H9 (cell line): ENCODE measurements around the gene MAD2L1. TPM values are rescaled to one million over a fixed set of nuclear protein-coding genes. Genes with fewer than 3 reads are reported as not detected.

Experiments
- DNase-seq: peaks from one replicate; pipeline ENCODE4 v3.0.0-alpha.2; 2017
- H2AFZ ChIP-seq: one replicate; pipeline ENCODE4 v1.6.1; 2013; ENCODE audit warnings: mild to moderate bottlenecking, low read length, control low read depth, moderate library complexity
- H2AK5ac ChIP-seq: 2 replicates; pipeline ENCODE4 v1.6.1; 2013; ENCODE audit warnings: low read length, control low read depth, mixed read lengths; ENCODE audit not compliant: insufficient read length
- H2BK120ac ChIP-seq: one replicate; pipeline ENCODE4 v1.6.1; 2013; ENCODE audit warnings: low read depth, mild to moderate bottlenecking, low read length, control low read depth, inconsistent platforms; ENCODE audit not compliant: poor library complexity, severe bottlenecking
- H2BK12ac ChIP-seq: 2 replicates; pipeline ENCODE4 v1.6.1; 2013; ENCODE audit warnings: low read length, control low read depth, mixed read lengths, low read depth; ENCODE audit not compliant: insufficient read length
- H2BK15ac ChIP-seq: 2 replicates; pipeline ENCODE4 v1.6.1; 2013; ENCODE audit warnings: low read depth, low read length, control low read depth
- H2BK20ac ChIP-seq: one replicate; pipeline ENCODE4 v1.6.1; 2013; ENCODE audit warnings: low read depth, mild to moderate bottlenecking, low read length, control low read depth, inconsistent platforms; ENCODE audit not compliant: poor library complexity, severe bottlenecking
- H2BK5ac ChIP-seq: 2 replicates; pipeline ENCODE4 v1.6.1; 2013; ENCODE audit warnings: low read length, control low read depth, mixed read lengths; ENCODE audit not compliant: insufficient read length
- H3K14ac ChIP-seq: 2 replicates; pipeline ENCODE4 v1.6.1; 2013; ENCODE audit warnings: low read length, control low read depth; ENCODE audit not compliant: insufficient read depth
- H3K18ac ChIP-seq: 2 replicates; pipeline ENCODE4 v1.6.1; 2013; ENCODE audit warnings: low read depth, mild to moderate bottlenecking, mixed read lengths, low read length, control low read depth; ENCODE audit not compliant: insufficient read length
- H3K23ac ChIP-seq: 2 replicates; pipeline ENCODE4 v1.6.1; 2013; ENCODE audit warnings: low read length, control low read depth, mixed read lengths, low read depth; ENCODE audit not compliant: insufficient read length
- H3K23me2 ChIP-seq: 2 replicates; pipeline ENCODE4 v1.6.1; 2013; ENCODE audit warnings: low read depth, mild to moderate bottlenecking, mixed read lengths, low read length, control low read depth; ENCODE audit not compliant: insufficient read length, poor library complexity, severe bottlenecking
- H3K27ac ChIP-seq: 2 replicates; pipeline ENCODE4 v1.5.1; 2013; ENCODE audit warnings: low read length, control low read depth, mixed read lengths, low read depth; ENCODE audit not compliant: insufficient read length
- H3K27me3 ChIP-seq: 2 replicates; pipeline ENCODE4 v1.6.1; 2013; ENCODE audit warnings: low read length, control low read depth, inconsistent platforms; ENCODE audit not compliant: insufficient read depth
- H3K4ac ChIP-seq: 2 replicates; pipeline ENCODE4 v1.6.1; 2013; ENCODE audit warnings: low read depth, mild to moderate bottlenecking, control low read depth, inconsistent platforms, low read length, moderate library complexity
- H3K4me1 ChIP-seq: 2 replicates; pipeline ENCODE4 v1.6.1; 2013; ENCODE audit warnings: low read length, control low read depth, inconsistent platforms; ENCODE audit not compliant: insufficient read depth
- H3K4me2 ChIP-seq: 2 replicates; pipeline ENCODE4 v1.6.1; 2013; ENCODE audit warnings: low read length, control low read depth, mixed read lengths; ENCODE audit not compliant: insufficient read length, insufficient read depth
- H3K56ac ChIP-seq: 2 replicates; pipeline ENCODE4 v1.6.1; 2013; ENCODE audit warnings: low read depth, mild to moderate bottlenecking, mixed read lengths, low read length, control low read depth; ENCODE audit not compliant: insufficient read length
- H3K79me1 ChIP-seq: 2 replicates; pipeline ENCODE4 v1.6.1; 2013; ENCODE audit warnings: low read depth, mild to moderate bottlenecking, moderate library complexity, low read length, control low read depth, inconsistent platforms; ENCODE audit not compliant: insufficient read depth, poor library complexity, severe bottlenecking
- H3K79me2 ChIP-seq: 2 replicates; pipeline ENCODE4 v1.6.1; 2013; ENCODE audit warnings: low read length, control low read depth, inconsistent platforms; ENCODE audit not compliant: insufficient read depth
- H3K9ac ChIP-seq: 2 replicates; pipeline ENCODE4 v1.6.1; 2013; ENCODE audit warnings: low read length, control low read depth, mixed read lengths; ENCODE audit not compliant: insufficient read length; ENCODE audit errors: extremely low read depth
- H3K9me3 ChIP-seq: one replicate; pipeline ENCODE4 v1.6.1; 2013; ENCODE audit warnings: low read depth, low read length, inconsistent platforms; ENCODE audit not compliant: control insufficient read depth
- H3T11ph ChIP-seq: one replicate; pipeline ENCODE4 v1.6.1; 2013; ENCODE audit warnings: mild to moderate bottlenecking, low read length, control low read depth, inconsistent platforms
- H4K20me1 ChIP-seq: one replicate; pipeline ENCODE4 v1.6.1; 2013; ENCODE audit not compliant: control insufficient read depth, insufficient read length, insufficient read depth
- H4K5ac ChIP-seq: 2 replicates; pipeline ENCODE4 v1.6.1; 2013; ENCODE audit warnings: low read depth, mild to moderate bottlenecking, mixed read lengths, low read length, control low read depth; ENCODE audit not compliant: insufficient read length
- H4K8ac ChIP-seq: replicated peaks from 2 replicates; pipeline ENCODE4 v1.6.1; 2013; ENCODE audit warnings: low read length, control low read depth, mixed read lengths, low read depth; ENCODE audit not compliant: insufficient read length
- H4K91ac ChIP-seq: 2 replicates; pipeline ENCODE4 v1.6.1; 2013; ENCODE audit warnings: low read depth, mild to moderate bottlenecking, moderate library complexity, mixed read lengths, low read length, control low read depth; ENCODE audit not compliant: insufficient read length
- H3K27ac Mint-ChIP-seq, 3 experiments: 2 replicates in 2 of 3; 3 replicates in 1 of 3; pipeline ENCODE4 v1.8.0; 2020 to 2021; ENCODE audit warnings: mixed read lengths in 3 of 3, mild to moderate bottlenecking in 1 of 3, moderate library complexity in 1 of 3
- H3K27me3 Mint-ChIP-seq: 2 replicates; pipeline ENCODE4 v1.8.0; 2021; ENCODE audit warnings: low read depth, mild to moderate bottlenecking, moderate library complexity, mixed read lengths
- H3K36me3 Mint-ChIP-seq, 3 experiments: 2 replicates in 2 of 3; 3 replicates in 1 of 3; pipeline ENCODE4 v1.8.0; 2020 to 2021; ENCODE audit warnings: low read depth in 3 of 3, mixed read lengths in 3 of 3; ENCODE audit not compliant: insufficient read depth in 1 of 3
- H3K4me1 Mint-ChIP-seq, 2 experiments: 2 replicates each; pipeline ENCODE4 v1.8.0; 2020; ENCODE audit warnings: mixed read lengths in 2 of 2
- H3K4me3 Mint-ChIP-seq, 2 experiments: 2 replicates in 1 of 2; 3 replicates in 1 of 2; pipeline ENCODE4 v1.8.0; 2020 to 2021; ENCODE audit warnings: mild to moderate bottlenecking in 2 of 2, mixed read lengths in 2 of 2, moderate library complexity in 1 of 2
- H3K9me3 Mint-ChIP-seq, 2 experiments: 2 replicates in 1 of 2; 3 replicates in 1 of 2; pipeline ENCODE4 v1.8.0; 2020; ENCODE audit warnings: mild to moderate bottlenecking in 2 of 2, mixed read lengths in 2 of 2, moderate library complexity in 1 of 2
- CTCF ChIP-seq: fragments of 200-600 bp; sonication (generic); conservative IDR thresholded peaks from 3 replicates; pipeline ENCODE4 v1.8.0; 2021; ENCODE audit warnings: antibody characterized with exemption, mild to moderate bottlenecking
- WGBS: extraction: QIAGEN DNeasy Blood & Tissue Kit; methylation state at CpG from one replicate; pipeline ENCODE4 v1.1.7; 2013; ENCODE audit warnings: missing lambda C conversion rate, low lambda C conversion rate, mixed read lengths; ENCODE audit not compliant: insufficient read length; ENCODE audit errors: extremely low coverage; 5-methylcytosine and 5-hydroxymethylcytosine counted together
- total RNA-seq: library from RNA; stranded (reverse); gene quantifications from 2 replicates; pipeline ENCODE4 v1.2.1, GENCODE V29; 2021

Gene MAD2L1
- total RNA-seq, 1 experiment from 2014 or later = 87.2 TPM

DNA sequence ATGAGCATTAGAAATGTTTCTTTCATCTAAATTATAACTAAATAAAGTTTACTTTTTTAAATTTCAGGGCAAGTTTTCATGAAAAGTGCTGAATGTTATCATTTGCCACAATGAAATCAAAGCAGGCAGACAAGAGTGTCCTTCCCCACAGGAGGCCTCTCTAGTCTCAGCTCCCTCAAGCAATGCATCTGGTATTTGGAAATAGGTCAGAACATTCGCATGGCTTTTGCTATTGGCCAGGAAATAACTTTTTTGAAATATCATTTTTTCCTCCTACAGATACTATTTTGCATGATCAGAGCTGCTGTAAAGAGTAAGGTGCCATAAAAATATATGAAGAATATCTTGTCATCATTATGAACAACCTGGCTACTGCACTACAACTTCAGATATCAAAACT lies 41.1 kb downstream of the MAD2L1 start:
- no peaks in the 10 kb centered on the region for H3K27me3 Mint-ChIP-seq
- Histone ChIP-seq H2BK12ac (no peak overlapping the region), H3K18ac (no peak overlapping the region), H4K91ac (no peak overlapping the region), H3K27ac (no peak overlapping the region), H3K23me2 (no peaks in the 10 kb centered on the region), H3K4me1 (no peaks in the 10 kb centered on the region), H3K27me3 (no peaks in the 10 kb centered on the region), H3K9ac (no peak overlapping the region), H4K5ac (no peak overlapping the region), H4K20me1 (no peaks in the 10 kb centered on the region), H3K79me1 (no peaks in the 10 kb centered on the region), H2BK20ac (no peak overlapping the region), H2AK5ac (no peak overlapping the region), H4K8ac (no peak overlapping the region), H3K4me2 (no peak overlapping the region), H2BK15ac (no peak overlapping the region), H2BK120ac (no peak overlapping the region), H3K9me3 (no peaks in the 10 kb centered on the region), H3K23ac (no peak overlapping the region), H3K56ac (no peak overlapping the region), H2AFZ (no peak overlapping the region), H3K14ac (no peak overlapping the region), H3T11ph (no peak overlapping the region), H2BK5ac (no peak overlapping the region), H3K79me2 (no peaks in the 10 kb centered on the region), H3K4ac (no peak overlapping the region)
- no peaks in the 10 kb centered on the region for H3K36me3 Mint-ChIP-seq
- no peaks in the 10 kb centered on the region; a peak in 1 of 5 replicates for H3K9me3 Mint-ChIP-seq
- no peak overlapping the region for H3K27ac Mint-ChIP-seq
- DNase-seq = no peak
- no CpG with 5 or more reads among the region's 1 CpG for WGBS
- no peak for TF ChIP-seq CTCF
- H3K4me3 Mint-ChIP-seq = no peak overlapping the region
- no peaks in the 10 kb centered on the region for H3K4me1 Mint-ChIP-seq
